ENCODE data around the gene OSBP2.

Gene OSBP2

GRCh38 chr22:30867746-30868662, 173.3 kb downstream of the OSBP2 start:
- no peaks in the 10 kb centered on the region for H3K4me1 ChIP-seq
- no peaks in the 10 kb centered on the region for H3K27me3 ChIP-seq (ENCODE audit: control insufficient read depth, insufficient read depth, low read length)
- no peak overlapping the region for H3K27ac ChIP-seq
- H2AFZ ChIP-seq = no peak overlapping the region
- H3K79me2 ChIP-seq = no peaks in the 10 kb centered on the region
- no peaks in the 10 kb centered on the region for H3K9me3 ChIP-seq (ENCODE audit: control insufficient read depth, low read length)
- H3K4me2 ChIP-seq (ENCODE audit: low read length) = no peak overlapping the region
- no peaks in the 10 kb centered on the region for H3K36me3 ChIP-seq (ENCODE audit: control insufficient read depth, insufficient read depth, low read length)
- no peak for TF ChIP-seq CTCF (IDR thresholded peaks at IDR 0.05)
- no peak overlapping the region for H3K4me3 ChIP-seq (ENCODE audit: low read depth, low read length)
- no peak overlapping the region for H3K9ac ChIP-seq

GRCh38 chr22:30868663-30869385, 174.2 kb downstream of the OSBP2 start:
- Histone ChIP-seq H3K9me3 (ENCODE audit: control insufficient read depth, low read length) (no peaks in the 10 kb centered on the region), H3K79me2 (no peaks in the 10 kb centered on the region), H3K4me2 (ENCODE audit: low read length) (no peak overlapping the region), H3K36me3 (ENCODE audit: control insufficient read depth, insufficient read depth, low read length) (no peaks in the 10 kb centered on the region), H2AFZ (no peak overlapping the region), H3K4me3 (ENCODE audit: low read depth, low read length) (no peak overlapping the region), H3K27ac (no peak overlapping the region), H3K27me3 (ENCODE audit: control insufficient read depth, insufficient read depth, low read length) (no peaks in the 10 kb centered on the region), H3K9ac (no peak overlapping the region), H3K4me1 (no peaks in the 10 kb centered on the region)
- TF ChIP-seq CTCF (IDR thresholded peaks at IDR 0.05) = no peak

- Histone ChIP-seq H2AFZ (no peak overlapping the region), H3K27me3 (ENCODE audit: control insufficient read depth, insufficient read depth, low read length) (no peaks in the 10 kb centered on the region), H3K36me3 (ENCODE audit: control insufficient read depth, insufficient read depth, low read length) (no peaks in the 10 kb centered on the region), H3K9me3 (ENCODE audit: control insufficient read depth, low read length) (no peaks in the 10 kb centered on the region), H3K79me2 (no peaks in the 10 kb centered on the region), H3K4me3 (ENCODE audit: low read depth, low read length) (no peak overlapping the region), H3K4me1 (no peaks in the 10 kb centered on the region), H3K4me2 (ENCODE audit: low read length) (no peak overlapping the region), H3K9ac (no peak overlapping the region), H3K27ac (no peak overlapping the region)
- TF ChIP-seq CTCF (IDR thresholded peaks at IDR 0.05) = no peak
These were observed 175.2 kb downstream of the OSBP2 start for GRCh38 chr22:30869667-30870395.

- H3K27me3 ChIP-seq (ENCODE audit: control insufficient read depth, insufficient read depth, low read length) = no peaks in the 10 kb centered on the region
- no peaks in the 10 kb centered on the region for H3K79me2 ChIP-seq
- no peak overlapping the region for H2AFZ ChIP-seq
- no peak for TF ChIP-seq CTCF (IDR thresholded peaks at IDR 0.05)
- no peaks in the 10 kb centered on the region for H3K36me3 ChIP-seq (ENCODE audit: control insufficient read depth, insufficient read depth, low read length)
- H3K4me1 ChIP-seq = no peaks in the 10 kb centered on the region
- H3K4me3 ChIP-seq (ENCODE audit: low read depth, low read length) = no peak overlapping the region
- H3K4me2 ChIP-seq (ENCODE audit: low read length) = no peak overlapping the region
- H3K9ac ChIP-seq = no peak overlapping the region
- no peaks in the 10 kb centered on the region for H3K9me3 ChIP-seq (ENCODE audit: control insufficient read depth, low read length)
- no peak overlapping the region for H3K27ac ChIP-seq
These were observed 176.0 kb downstream of the OSBP2 start for GRCh38 chr22:30870451-30871345.
